ENCODE measurements around the gene FZD7.

- TF ChIP-seq, protein P1, sequence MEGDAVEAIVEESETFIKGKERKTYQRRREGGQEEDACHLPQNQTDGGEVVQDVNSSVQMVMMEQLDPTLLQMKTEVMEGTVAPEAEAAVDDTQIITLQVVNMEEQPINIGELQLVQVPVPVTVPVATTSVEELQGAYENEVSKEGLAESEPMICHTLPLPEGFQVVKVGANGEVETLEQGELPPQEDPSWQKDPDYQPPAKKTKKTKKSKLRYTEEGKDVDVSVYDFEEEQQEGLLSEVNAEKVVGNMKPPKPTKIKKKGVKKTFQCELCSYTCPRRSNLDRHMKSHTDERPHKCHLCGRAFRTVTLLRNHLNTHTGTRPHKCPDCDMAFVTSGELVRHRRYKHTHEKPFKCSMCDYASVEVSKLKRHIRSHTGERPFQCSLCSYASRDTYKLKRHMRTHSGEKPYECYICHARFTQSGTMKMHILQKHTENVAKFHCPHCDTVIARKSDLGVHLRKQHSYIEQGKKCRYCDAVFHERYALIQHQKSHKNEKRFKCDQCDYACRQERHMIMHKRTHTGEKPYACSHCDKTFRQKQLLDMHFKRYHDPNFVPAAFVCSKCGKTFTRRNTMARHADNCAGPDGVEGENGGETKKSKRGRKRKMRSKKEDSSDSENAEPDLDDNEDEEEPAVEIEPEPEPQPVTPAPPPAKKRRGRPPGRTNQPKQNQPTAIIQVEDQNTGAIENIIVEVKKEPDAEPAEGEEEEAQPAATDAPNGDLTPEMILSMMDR (IDR thresholded peaks at IDR 0.05), result no peak
- TF ChIP-seq POLR2A (IDR thresholded peaks at IDR 0.05), result no peak
These were observed 11.1 kb downstream of the FZD7 start for GRCh38 chr2:202044777-202045176.
